HL-60 (cell line): ENCODE results near the gene WFS1.

Experiments used
- DNase-seq, 2 experiments: peaks; one replicate each; pipeline ENCODE4 v3.0.0-alpha.2; 2010 to 2020; ENCODE audit warnings: low read depth in 1 of 2, low spot score in 1 of 2
- H3K27ac ChIP-seq: fragments of 250-450 bp; sonication (Bioruptor Pico); replicated peaks from 2 replicates; pipeline ENCODE4 v1.5.1; 2020; ENCODE audit warnings: mild to moderate bottlenecking, moderate library complexity
- H3K27me3 ChIP-seq: fragments of 250-450 bp; sonication (Bioruptor Pico); 2 replicates; pipeline ENCODE4 v1.5.1; 2021; ENCODE audit warnings: mild to moderate bottlenecking, moderate library complexity; ENCODE audit not compliant: insufficient read depth, poor library complexity, severe bottlenecking
- H3K4me3 ChIP-seq: replicated peaks from 2 replicates; pipeline ENCODE4 v1.5.1; 2011; ENCODE audit warnings: mild to moderate bottlenecking, control low read depth, low read length; ENCODE audit not compliant: insufficient read depth
- CTCF ChIP-seq: IDR thresholded peaks from one replicate; pipeline ENCODE4 v1.5.1; 2011; ENCODE audit warnings: low read length, control low read depth, inconsistent platforms; ENCODE audit not compliant: insufficient read depth
- GABPA ChIP-seq: IDR thresholded peaks from 2 replicates; pipeline ENCODE4 v1.6.1; 2012; ENCODE audit warnings: low read depth
- POLR2AphosphoS5 ChIP-seq: IDR thresholded peaks from 2 replicates; pipeline ENCODE4 v1.6.1; 2012; ENCODE audit warnings: low read depth
- REST ChIP-seq: IDR thresholded peaks from 2 replicates; pipeline ENCODE4 v1.6.1; 2012; ENCODE audit warnings: low read depth; ENCODE audit not compliant: insufficient replicate concordance
- SPI1 ChIP-seq: IDR thresholded peaks from 2 replicates; pipeline ENCODE4 v1.6.1; 2012; ENCODE audit warnings: low read depth, mild to moderate bottlenecking, borderline replicate concordance

Gene WFS1

DNA sequence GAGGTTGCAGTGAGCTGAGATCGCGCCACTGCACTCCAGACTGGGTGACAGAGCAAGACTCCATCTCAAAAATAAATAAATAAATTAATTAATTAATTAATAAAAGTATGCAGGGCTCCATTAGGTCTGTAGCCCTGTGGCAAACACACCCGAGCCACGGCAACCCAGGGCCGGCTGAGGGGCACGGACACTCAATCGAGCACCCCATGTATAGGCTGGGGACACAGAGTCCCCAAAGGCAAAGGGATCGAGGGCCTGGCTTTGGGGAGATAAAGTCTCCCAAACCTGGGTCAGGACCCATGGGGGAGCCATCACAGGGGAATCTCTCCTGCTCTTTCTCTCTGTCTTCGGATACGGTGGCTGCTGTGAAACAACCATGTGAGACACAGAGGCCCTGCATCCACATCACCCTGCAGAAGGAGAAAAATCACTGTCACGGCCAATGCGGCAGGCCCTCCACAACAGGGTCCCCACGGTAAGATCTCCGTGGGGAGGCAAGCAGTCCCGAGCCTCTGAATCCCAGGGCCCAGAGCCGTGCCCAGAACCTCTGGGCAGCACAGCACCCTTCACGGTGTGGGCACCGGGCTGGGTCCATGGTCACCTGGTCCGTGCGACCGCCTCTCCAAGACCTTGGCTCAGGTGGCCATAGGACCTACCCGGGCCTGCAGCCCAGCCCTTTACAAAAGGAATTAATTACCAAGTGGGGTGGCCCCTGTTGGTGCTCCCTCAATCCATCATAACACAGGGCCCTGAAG, 81.8 kb downstream of the WFS1 start:
- H3K4me3 ChIP-seq: no peak overlapping the region
- TF ChIP-seq REST (no peak), CTCF (no peak), SPI1 (no peak), POLR2AphosphoS5 (no peak), GABPA (no peak)
- no peak for DNase-seq
- H3K27ac ChIP-seq: no peak overlapping the region
- no peaks in the 10 kb centered on the region for H3K27me3 ChIP-seq

GRCh38 chr4:6352031-6352692, 82.5 kb downstream of the WFS1 start:
- H3K4me3 ChIP-seq: no peak overlapping the region
- no peak overlapping the region for H3K27ac ChIP-seq
- TF ChIP-seq REST: no peak
- no peak for TF ChIP-seq GABPA
- no peak for TF ChIP-seq POLR2AphosphoS5
- no peak for TF ChIP-seq CTCF
- no peak for TF ChIP-seq SPI1
- no peaks in the 10 kb centered on the region for H3K27me3 ChIP-seq
- DNase-seq: no peak
